PFSK-1 (cell line): ENCODE measurements around the gene GLP1R.

Source experiments
- FOXP2 ChIP-seq: optimal IDR thresholded peaks from 2 replicates; pipeline ENCODE3; 2011; ENCODE audit warnings: borderline replicate concordance, control low read depth, inconsistent platforms; ENCODE audit not compliant: insufficient read depth; ENCODE audit errors: extremely low read length, extremely low read depth
- POLR2AphosphoS5 ChIP-seq: IDR thresholded peaks from 2 replicates; pipeline ENCODE4 v1.6.1; 2012; ENCODE audit warnings: low read depth, mild to moderate bottlenecking, control low read depth, low read length, moderate library complexity
- SIN3A ChIP-seq: IDR thresholded peaks from 2 replicates; pipeline ENCODE4 v1.6.1; 2012; ENCODE audit warnings: mild to moderate bottlenecking, low read length, moderate library complexity, borderline replicate concordance; ENCODE audit not compliant: insufficient read depth
- TAF1 ChIP-seq: IDR thresholded peaks from 2 replicates; pipeline ENCODE4 v1.6.1; 2012; ENCODE audit warnings: low read length, control low read depth, borderline replicate concordance; ENCODE audit not compliant: insufficient read depth
- TF ChIP-seq, protein P1 (sequence below), 2 experiments: IDR thresholded peaks; 2 replicates each; pipeline versions ENCODE4 v1.6.1 to v1.8.0; 2011 to 2012; ENCODE audit warnings: low read depth in 2 of 2, low read length in 2 of 2, control low read depth in 1 of 2, inconsistent platforms in 1 of 2, mild to moderate bottlenecking in 1 of 2, moderate library complexity in 1 of 2; ENCODE audit not compliant: insufficient read depth in 1 of 2

GLP1R gene

DNA sequence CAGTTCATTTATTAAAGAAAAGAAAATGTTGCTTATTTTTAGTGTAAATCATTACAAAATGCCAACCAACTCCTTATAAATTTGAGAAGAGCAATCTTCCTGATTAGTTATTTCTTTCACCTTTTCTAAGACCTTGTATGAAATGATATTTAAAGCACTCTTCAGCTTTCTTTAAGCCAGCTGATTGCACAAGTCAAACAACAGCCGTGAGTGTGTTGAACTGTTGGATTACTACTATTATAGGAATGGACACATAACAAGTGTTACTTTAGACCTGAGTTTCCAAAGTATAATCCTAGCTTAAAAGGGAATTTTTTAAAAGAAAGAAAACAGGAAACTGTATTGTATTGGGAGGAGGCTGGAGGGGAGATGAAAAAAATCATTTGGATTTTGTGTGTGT lies 26.8 kb upstream of the GLP1R start:
- TF ChIP-seq TAF1 (no peak), FOXP2 (no peak), SIN3A (no peak), POLR2AphosphoS5 (no peak)
- TF ChIP-seq, protein P1, sequence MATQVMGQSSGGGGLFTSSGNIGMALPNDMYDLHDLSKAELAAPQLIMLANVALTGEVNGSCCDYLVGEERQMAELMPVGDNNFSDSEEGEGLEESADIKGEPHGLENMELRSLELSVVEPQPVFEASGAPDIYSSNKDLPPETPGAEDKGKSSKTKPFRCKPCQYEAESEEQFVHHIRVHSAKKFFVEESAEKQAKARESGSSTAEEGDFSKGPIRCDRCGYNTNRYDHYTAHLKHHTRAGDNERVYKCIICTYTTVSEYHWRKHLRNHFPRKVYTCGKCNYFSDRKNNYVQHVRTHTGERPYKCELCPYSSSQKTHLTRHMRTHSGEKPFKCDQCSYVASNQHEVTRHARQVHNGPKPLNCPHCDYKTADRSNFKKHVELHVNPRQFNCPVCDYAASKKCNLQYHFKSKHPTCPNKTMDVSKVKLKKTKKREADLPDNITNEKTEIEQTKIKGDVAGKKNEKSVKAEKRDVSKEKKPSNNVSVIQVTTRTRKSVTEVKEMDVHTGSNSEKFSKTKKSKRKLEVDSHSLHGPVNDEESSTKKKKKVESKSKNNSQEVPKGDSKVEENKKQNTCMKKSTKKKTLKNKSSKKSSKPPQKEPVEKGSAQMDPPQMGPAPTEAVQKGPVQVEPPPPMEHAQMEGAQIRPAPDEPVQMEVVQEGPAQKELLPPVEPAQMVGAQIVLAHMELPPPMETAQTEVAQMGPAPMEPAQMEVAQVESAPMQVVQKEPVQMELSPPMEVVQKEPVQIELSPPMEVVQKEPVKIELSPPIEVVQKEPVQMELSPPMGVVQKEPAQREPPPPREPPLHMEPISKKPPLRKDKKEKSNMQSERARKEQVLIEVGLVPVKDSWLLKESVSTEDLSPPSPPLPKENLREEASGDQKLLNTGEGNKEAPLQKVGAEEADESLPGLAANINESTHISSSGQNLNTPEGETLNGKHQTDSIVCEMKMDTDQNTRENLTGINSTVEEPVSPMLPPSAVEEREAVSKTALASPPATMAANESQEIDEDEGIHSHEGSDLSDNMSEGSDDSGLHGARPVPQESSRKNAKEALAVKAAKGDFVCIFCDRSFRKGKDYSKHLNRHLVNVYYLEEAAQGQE (IDR thresholded peaks at IDR 0.05; ENCODE audit: insufficient read depth in 1 of 2, low read depth in 2 of 2, low read length in 2 of 2): no peak

DNA sequence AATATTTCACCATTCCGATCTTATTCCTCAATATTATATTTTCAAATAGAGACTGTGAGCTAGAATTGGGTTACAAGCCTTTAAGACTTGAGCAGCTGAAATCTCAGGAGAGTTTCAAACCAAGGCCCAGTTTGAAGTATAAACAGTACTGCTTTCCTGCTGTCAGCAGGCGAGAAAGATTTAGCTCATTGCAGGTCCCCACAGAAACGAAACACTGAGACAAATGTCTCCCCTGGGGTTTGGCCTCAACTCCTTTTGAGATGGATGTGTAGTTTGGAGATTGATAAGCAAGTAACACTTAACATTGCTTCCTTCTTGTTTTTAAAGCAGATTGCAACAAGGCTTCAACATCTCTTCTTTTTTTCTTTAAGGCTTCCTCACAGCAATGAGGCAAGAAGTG lies 22.4 kb upstream of the GLP1R start:
- no peak for TF ChIP-seq SIN3A
- no peak for TF ChIP-seq POLR2AphosphoS5
- TF ChIP-seq TAF1: no peak
- TF ChIP-seq, protein P1 (IDR thresholded peaks at IDR 0.05; ENCODE audit: insufficient read depth in 1 of 2, low read depth in 2 of 2, low read length in 2 of 2): no peak
- TF ChIP-seq FOXP2: no peak

DNA sequence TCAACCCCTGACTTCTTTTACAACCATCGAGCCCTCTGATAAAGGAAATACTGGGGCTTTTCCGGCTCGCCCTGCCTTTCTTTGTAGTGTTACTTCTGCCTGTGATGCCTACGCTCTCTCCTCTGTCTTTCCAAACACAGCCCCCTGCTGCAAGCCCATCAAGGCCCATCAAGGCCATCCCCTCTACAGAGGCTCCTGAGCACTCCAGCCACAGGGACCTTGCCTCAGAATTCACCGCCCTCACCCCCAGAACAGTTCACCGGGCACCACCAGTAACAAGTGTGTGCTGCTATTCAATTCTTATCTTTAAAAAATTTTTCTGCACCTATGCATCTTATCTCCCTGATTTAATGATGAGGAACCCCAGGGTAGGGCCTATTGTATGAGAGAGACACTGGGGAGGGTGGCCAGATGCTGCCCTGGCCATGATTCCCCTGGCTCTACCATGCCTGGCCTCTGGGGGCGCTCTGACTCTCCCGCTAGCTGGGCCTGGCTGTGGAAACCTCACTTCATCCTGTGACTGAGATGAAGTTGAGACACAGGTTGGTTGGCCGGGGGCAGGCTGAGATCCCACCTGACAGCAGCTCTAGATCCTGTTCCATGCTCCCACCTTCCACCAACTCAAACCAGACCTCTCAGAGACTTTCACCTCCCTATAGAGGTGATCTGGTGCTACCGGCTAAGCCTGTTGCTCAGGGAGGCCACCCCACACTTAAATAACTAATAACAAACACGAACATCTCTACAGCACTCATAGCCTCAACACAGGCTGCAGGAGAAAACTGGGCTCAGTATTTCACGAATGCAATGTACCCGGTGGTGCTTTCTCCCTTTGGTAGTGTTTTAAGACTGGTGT lies 19.2 kb upstream of the GLP1R start:
- TF ChIP-seq SIN3A (no peak), FOXP2 (no peak), POLR2AphosphoS5 (no peak), TAF1 (no peak)
- TF ChIP-seq, protein P1 (IDR thresholded peaks at IDR 0.05; ENCODE audit: insufficient read depth in 1 of 2, low read depth in 2 of 2, low read length in 2 of 2): no peak

DNA sequence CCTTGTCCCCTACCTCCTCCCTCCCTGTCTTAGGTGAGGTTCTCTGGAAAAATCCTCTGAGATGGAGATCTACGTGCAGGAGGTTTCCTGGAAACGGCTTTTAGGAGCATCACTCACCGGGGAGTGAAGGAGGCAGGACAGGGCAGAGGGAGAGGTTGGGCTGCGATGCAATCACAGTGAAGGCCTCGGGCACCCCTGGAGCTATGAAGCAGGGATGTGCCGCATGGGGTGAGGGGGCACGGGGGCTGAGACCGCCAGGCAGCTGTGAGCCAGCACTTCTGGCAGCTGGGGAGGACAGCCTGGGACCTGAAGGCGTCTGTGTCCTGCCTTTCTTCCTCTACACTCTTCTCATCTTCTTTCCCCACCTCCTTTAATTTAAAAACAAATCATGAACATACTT lies 12.9 kb upstream of the GLP1R start:
- TF ChIP-seq FOXP2: no peak

DNA sequence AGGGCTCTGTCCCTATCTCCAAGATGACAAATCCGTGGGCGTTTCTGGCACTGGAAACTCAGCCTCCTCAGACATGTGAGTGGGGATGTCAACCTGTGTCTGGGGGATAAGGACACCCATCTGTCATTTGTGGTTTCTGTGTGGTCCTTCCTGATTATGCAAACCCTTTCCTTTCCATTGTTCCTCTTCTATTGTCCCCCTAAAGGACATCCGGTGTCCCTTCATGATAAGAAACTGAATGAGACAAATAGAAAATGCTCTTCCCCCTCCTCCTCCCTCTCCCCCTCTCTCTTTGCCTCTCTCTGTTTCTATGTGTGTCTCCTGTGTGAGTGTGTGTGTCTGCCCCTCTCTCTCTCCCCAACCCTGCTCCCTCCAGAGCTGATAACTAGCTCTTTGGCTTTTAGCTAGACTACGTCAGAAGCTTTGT lies 11.5 kb upstream of the GLP1R start:
- no peak for TF ChIP-seq POLR2AphosphoS5
- TF ChIP-seq TAF1: no peak
- no peak for TF ChIP-seq FOXP2
- TF ChIP-seq, protein P1 (IDR thresholded peaks at IDR 0.05; ENCODE audit: insufficient read depth in 1 of 2, low read depth in 2 of 2, low read length in 2 of 2): no peak
- TF ChIP-seq SIN3A: no peak
